H1 (cell line): ENCODE measurements around the gene AKIRIN2. TPM values are rescaled to one million over a fixed set of nuclear protein-coding genes. Genes with fewer than 3 reads are reported as not detected.
A peak's percentile ranks its signal among the peaks of the same experiment; 100 is the strongest.

Experiments
- CTCF ChIA-PET: fragments of 300-600 bp; sonication (Branson Sonifier 250); formaldehyde crosslinking; loops from one replicate; lab custom pipeline; 2021; ENCODE audit not compliant: partially characterized antibody; lab: Charles Lee
- POLR2A ChIA-PET: fragments of 300-600 bp; sonication (Branson Sonifier 250); formaldehyde crosslinking; loops from one replicate; lab custom pipeline; 2021; ENCODE audit warnings: inconsistent platforms; ENCODE audit not compliant: partially characterized antibody; lab: Charles Lee
- DNase-seq, 2 experiments: peaks; one replicate each; pipeline versions ENCODE4 v3.0.0 to v3.0.0-alpha.2; 2010 to 2022; ENCODE audit warnings: low spot score in 2 of 2, low read depth in 1 of 2, mixed read lengths in 1 of 2
- FAIRE-seq: peaks from 2 replicates; lab custom pipeline; 2011; peaks lifted over from hg19 to GRCh38; lab: Jason Lieb, UNC
- H2AFZ ChIP-seq: 2 replicates; pipeline ENCODE4 v1.8.1; 2012; ENCODE audit warnings: low read length, inconsistent platforms
- H2AK5ac ChIP-seq: 2 replicates; pipeline ENCODE4 v1.6.1; 2013; ENCODE audit warnings: low read depth, low read length
- H2BK120ac ChIP-seq: replicated peaks from 2 replicates; pipeline ENCODE3; 2013; ENCODE audit warnings: low read depth, low read length, inconsistent platforms
- H2BK12ac ChIP-seq: 2 replicates; pipeline ENCODE4 v1.6.1; 2013; ENCODE audit warnings: low read depth, low read length
- H2BK15ac ChIP-seq: 2 replicates; pipeline ENCODE4 v1.6.1; 2013; ENCODE audit warnings: low read length
- H2BK20ac ChIP-seq: 2 replicates; pipeline ENCODE4 v1.6.1; 2013; ENCODE audit warnings: low read length
- H2BK5ac ChIP-seq: 2 replicates; pipeline ENCODE4 v1.6.1; 2013; ENCODE audit warnings: low read depth, low read length
- H3K14ac ChIP-seq: 2 replicates; pipeline ENCODE4 v1.6.1; 2013; ENCODE audit warnings: inconsistent platforms; ENCODE audit not compliant: insufficient read length
- H3K18ac ChIP-seq: 2 replicates; pipeline ENCODE4 v1.6.1; 2013; ENCODE audit warnings: low read length; ENCODE audit errors: extremely low read depth
- H3K23ac ChIP-seq: 2 replicates; pipeline ENCODE4 v1.6.1; 2013; ENCODE audit warnings: inconsistent platforms; ENCODE audit not compliant: insufficient read length
- H3K23me2 ChIP-seq: 2 replicates; pipeline ENCODE4 v1.6.1; 2013; ENCODE audit warnings: low read depth, low read length
- H3K27ac ChIP-seq: 2 replicates; pipeline ENCODE4 v1.6.1; 2011; ENCODE audit warnings: low read depth, low read length, inconsistent platforms
- H3K27me3 ChIP-seq, 4 experiments: replicated peaks in 1 of 4; 1 replicate in 1 of 4; 2 replicates in 3 of 4; pipeline versions ENCODE4 v1.6.1 to v1.8.1; 2011 to 2013; ENCODE audit warnings: low read length in 3 of 4, mild to moderate bottlenecking in 3 of 4, inconsistent platforms in 2 of 4, mixed read lengths in 2 of 4, moderate library complexity in 1 of 4; ENCODE audit not compliant: control insufficient read depth in 3 of 4, insufficient read depth in 3 of 4; ENCODE audit errors: extremely low read depth in 1 of 4
- H3K36me3 ChIP-seq, 4 experiments: 2 replicates each; pipeline versions ENCODE4 v1.6.1 to v1.8.1; 2011 to 2013; ENCODE audit warnings: mild to moderate bottlenecking in 4 of 4, low read length in 3 of 4, moderate library complexity in 2 of 4, control low read depth in 1 of 4, inconsistent platforms in 1 of 4; ENCODE audit not compliant: insufficient read depth in 4 of 4, control insufficient read depth in 2 of 4
- H3K4ac ChIP-seq: replicated peaks from 2 replicates; pipeline ENCODE3; 2013; ENCODE audit warnings: low read length, low read depth, mixed read lengths, inconsistent platforms; ENCODE audit not compliant: insufficient read length
- H3K4me1 ChIP-seq, 4 experiments: replicated peaks in 1 of 4; 1 replicate in 1 of 4; 2 replicates in 3 of 4; pipeline versions ENCODE4 v1.6.1 to v1.8.1; 2011 to 2013; ENCODE audit warnings: low read length in 3 of 4, inconsistent platforms in 2 of 4, mixed read lengths in 1 of 4; ENCODE audit not compliant: insufficient read depth in 4 of 4, control insufficient read depth in 3 of 4
- H3K4me2 ChIP-seq, 2 experiments: 2 replicates each; pipeline versions ENCODE4 v1.6.1 to v1.8.1; 2011 to 2013; ENCODE audit warnings: low read depth in 2 of 2, low read length in 2 of 2, control low read depth in 1 of 2, inconsistent platforms in 1 of 2, mild to moderate bottlenecking in 1 of 2; ENCODE audit not compliant: insufficient read depth in 1 of 2
- H3K4me3 ChIP-seq, 4 experiments: fragments of 200-600, 300-600 bp in 1 of 4; sonication (generic), shearing (Covaris generic), sonication (Bioruptor Twin) in 1 of 4; 2 replicates each; pipeline versions ENCODE4 v1.5.1 to v1.8.1; 2011 to 2016; ENCODE audit warnings: low read length in 4 of 4, low read depth in 3 of 4, control low read depth in 2 of 4, inconsistent platforms in 2 of 4, mild to moderate bottlenecking in 2 of 4, mixed read lengths in 1 of 4, moderate library complexity in 1 of 4; ENCODE audit not compliant: insufficient read depth in 2 of 4; ENCODE audit errors: extremely low read depth in 1 of 4
- H3K56ac ChIP-seq: replicated peaks from 2 replicates; pipeline ENCODE3; 2013; ENCODE audit warnings: low read depth, mild to moderate bottlenecking, mixed read lengths, low read length, inconsistent platforms; ENCODE audit not compliant: insufficient read length
- H3K79me1 ChIP-seq: 2 replicates; pipeline ENCODE4 v1.6.1; 2013; ENCODE audit warnings: low read depth, low read length, control low read depth
- H3K79me2 ChIP-seq, 2 experiments: 2 replicates each; pipeline versions ENCODE4 v1.6.1 to v1.8.1; 2012 to 2013; ENCODE audit warnings: low read length in 2 of 2, mild to moderate bottlenecking in 2 of 2, inconsistent platforms in 1 of 2; ENCODE audit not compliant: insufficient read depth in 2 of 2, control insufficient read depth in 1 of 2
- H3K9ac ChIP-seq, 4 experiments: replicated peaks in 1 of 4; 1 replicate in 1 of 4; 2 replicates in 3 of 4; pipeline versions ENCODE4 v1.6.1 to v1.8.1; 2011 to 2013; ENCODE audit warnings: low read depth in 3 of 4, low read length in 3 of 4, control low read depth in 2 of 4, mild to moderate bottlenecking in 2 of 4, moderate library complexity in 2 of 4, inconsistent platforms in 1 of 4; ENCODE audit errors: extremely low read depth in 1 of 4
- H3K9me3 ChIP-seq, 2 experiments: 2 replicates each; pipeline versions ENCODE4 v1.6.1 to v1.8.1; 2012 to 2013; ENCODE audit warnings: mild to moderate bottlenecking in 2 of 2, moderate library complexity in 2 of 2, control low read depth in 1 of 2, inconsistent platforms in 1 of 2, low read depth in 1 of 2, low read length in 1 of 2, mixed read lengths in 1 of 2; ENCODE audit not compliant: insufficient read depth in 2 of 2
- H4K20me1 ChIP-seq, 2 experiments: replicated peaks in 1 of 2; 2 replicates each; pipeline versions ENCODE3 to v1.8.1; 2011 to 2013; ENCODE audit warnings: inconsistent platforms in 2 of 2, low read length in 2 of 2, mild to moderate bottlenecking in 1 of 2; ENCODE audit not compliant: insufficient read depth in 2 of 2, control insufficient read depth in 1 of 2
- H4K5ac ChIP-seq: 2 replicates; pipeline ENCODE4 v1.6.1; 2013; ENCODE audit warnings: low read length, low read depth, mixed read lengths, inconsistent platforms; ENCODE audit not compliant: insufficient read length
- H4K8ac ChIP-seq: 2 replicates; pipeline ENCODE4 v1.8.0; 2013; ENCODE audit warnings: mild to moderate bottlenecking, moderate library complexity, low read length, inconsistent platforms; ENCODE audit not compliant: insufficient read depth; ENCODE audit errors: extremely low read depth
- H4K91ac ChIP-seq: replicated peaks from 2 replicates; pipeline ENCODE3; 2013; ENCODE audit warnings: low read length, mixed read lengths, inconsistent platforms; ENCODE audit not compliant: insufficient read length
- FOSL1 ChIP-seq: IDR thresholded peaks from 2 replicates; pipeline ENCODE4 v1.6.1; 2011; ENCODE audit warnings: mild to moderate bottlenecking, low read depth, low read length, moderate library complexity; ENCODE audit not compliant: insufficient read depth
- HDAC2 ChIP-seq, 2 experiments: fragments of 300-600 bp in 1 of 2; sonication (generic) in 1 of 2; IDR thresholded peaks; 2 replicates each; pipeline ENCODE4 v1.6.1; 2011 to 2012; ENCODE audit warnings: low read depth in 2 of 2, low read length in 2 of 2, mild to moderate bottlenecking in 2 of 2, moderate library complexity in 2 of 2, borderline replicate concordance in 1 of 2, inconsistent platforms in 1 of 2
- NRF1 ChIP-seq: IDR thresholded peaks from 2 replicates; pipeline ENCODE4 v1.6.1; 2011; ENCODE audit warnings: mild to moderate bottlenecking, low read depth, low read length, improper control_type of control experiment
- PHF8 ChIP-seq: fragments of 200-600 bp; sonication (generic); conservative IDR thresholded peaks from 2 replicates; pipeline ENCODE4 v1.7.1; 2012; ENCODE audit warnings: low read depth, mild to moderate bottlenecking, inconsistent platforms, low read length, moderate library complexity
- SIN3A ChIP-seq, 2 experiments: IDR thresholded peaks in 1 of 2; conservative IDR thresholded peaks in 1 of 2; 2 replicates each; pipeline ENCODE4 v1.6.1; 2011 to 2012; ENCODE audit warnings: low read length in 2 of 2, improper control_type of control experiment in 1 of 2, low read depth in 1 of 2, mild to moderate bottlenecking in 1 of 2
- TAF1 ChIP-seq: IDR thresholded peaks from 2 replicates; pipeline ENCODE4 v1.6.1; 2011; ENCODE audit warnings: mild to moderate bottlenecking, low read depth, low read length
- WGBS, 2 experiments: shearing (Covaris generic) in 1 of 2; methylation state at CpG; one replicate each; pipeline versions ENCODE4 v1.1.6 to v1.1.7; 2013 to 2015; ENCODE audit warnings: low lambda C conversion rate in 2 of 2, mixed read lengths in 2 of 2, inconsistent platforms in 1 of 2, low coverage in 1 of 2, missing lambda C conversion rate in 1 of 2; ENCODE audit not compliant: insufficient replicate concordance in 2 of 2, insufficient coverage in 1 of 2, insufficient read length in 1 of 2; ENCODE audit errors: extremely low coverage in 1 of 2, missing lambda C conversion rate in 1 of 2; 5-methylcytosine and 5-hydroxymethylcytosine counted together
- polyA plus RNA-seq, 7 experiments: library from polyadenylated mRNA; depleted of rRNA in 3 of 7; stranded (reverse) in 5 of 7; unstranded in 2 of 7; fragments of >200 nt in 5 of 7; fragments of 200-250 nt in 2 of 7; gene quantifications; 1 replicate in 5 of 7; 2 replicates in 1 of 7; 4 replicates in 1 of 7; pipeline versions ENCODE4 v1.2.1 to v1.2.3, GENCODE V29; 2011 to 2013; ENCODE audit warnings: missing spikeins in 2 of 7, mixed read lengths in 2 of 7
- total RNA-seq: library from RNA; stranded (reverse); fragmentation: NEBNext Ultra II Directional; extraction: Animal tissue kit (Norgen Biotek cat#: 25700); gene quantifications from 2 replicates; pipeline ENCODE4 v1.2.1, GENCODE V29; 2021
- TF ChIP-seq, protein P1 (sequence below): IDR thresholded peaks from 2 replicates; pipeline ENCODE4 v1.6.1; 2012; ENCODE audit warnings: inconsistent platforms
- TF ChIP-seq, protein P2 (sequence below): IDR thresholded peaks from 2 replicates; pipeline ENCODE4 v1.6.1; 2012; ENCODE audit warnings: inconsistent platforms

Gene AKIRIN2
- total and polyA plus RNA-seq, 2 of the 8 experiments (the other 6 are each of a cell fraction or from before 2014, with no cell fraction given): 35.6 to 75.3 TPM

GRCh38 chr6:87700397-87701343, 1.4 kb downstream of the AKIRIN2 start:
- H3K14ac ChIP-seq: no peak overlapping the region
- H3K23ac ChIP-seq: no peak overlapping the region
- H3K56ac ChIP-seq: peak overlapping the region; percentile 92
- no peak overlapping the region for H4K91ac ChIP-seq
- no peaks in the 10 kb centered on the region for H3K79me1 ChIP-seq
- peak overlapping the region; percentile 47 for H2BK120ac ChIP-seq
- H2BK12ac ChIP-seq: no peak overlapping the region
- peak overlapping the region; percentile 97 for H2BK5ac ChIP-seq
- peak overlapping the region; percentile 95 to 99 (median 95) for H3K4me3 ChIP-seq
- H2BK15ac ChIP-seq: peak overlapping the region; percentile 18; the same call in 1 of the 2 replicates
- H3K4me1 ChIP-seq: peaks cover 0 to 12% (median 0%) of the 10 kb centered on the region in 4 experiments; a peak in 2 of 7 replicates
- H3K27ac ChIP-seq: peak overlapping the region; percentile 92; the same call in 1 of the 2 replicates
- H4K8ac ChIP-seq: peak overlapping the region; percentile 97; the same call in 1 of the 2 replicates
- peaks cover 4% of the 10 kb centered on the region for H3K23me2 ChIP-seq
- DNase-seq: no peak
- no peaks in the 10 kb centered on the region for H3K27me3 ChIP-seq
- no peak overlapping the region for H4K5ac ChIP-seq
- peaks cover 51 to 63% of the 10 kb centered on the region in 2 experiments for H3K79me2 ChIP-seq
- no peak overlapping the region for H2BK20ac ChIP-seq
- POLR2A ChIA-PET: interaction anchor here (0.6 to 3.0 kb wide), 11 partner anchors 8 to 137 kb away, joined by 3 to 36 read pairs (median 5); no protein-coding TSS in a partner anchor
- peak overlapping the region; percentile 24; the same call in 1 of the 2 replicates for H3K18ac ChIP-seq
- no peaks in the 10 kb centered on the region for H3K9me3 ChIP-seq
- WGBS, 2 experiments: 1% methylated on average over 18 of the region's 18 CpGs; no CpG with 5 or more reads in 1 of the 2 experiments
- H4K20me1 ChIP-seq: peaks cover 18 to 19% of the 10 kb centered on the region in 2 experiments
- FAIRE-seq: no peak
- peak overlapping the region; percentile 90 to 93 (median 92) for H3K9ac ChIP-seq
- CTCF ChIA-PET: interaction anchor here (0.6 to 1.8 kb wide), 3 partner anchors 16 to 87 kb away, joined by 3 to 4 read pairs (median 4); no protein-coding TSS in a partner anchor
- H2AFZ ChIP-seq: no peak overlapping the region
- no peak overlapping the region for H3K4ac ChIP-seq
- H3K4me2 ChIP-seq: peak overlapping the region; percentile 58 to 77
- H2AK5ac ChIP-seq: no peak overlapping the region
- H3K36me3 ChIP-seq: no peaks in the 10 kb centered on the region
- TF ChIP-seq, protein P1, sequence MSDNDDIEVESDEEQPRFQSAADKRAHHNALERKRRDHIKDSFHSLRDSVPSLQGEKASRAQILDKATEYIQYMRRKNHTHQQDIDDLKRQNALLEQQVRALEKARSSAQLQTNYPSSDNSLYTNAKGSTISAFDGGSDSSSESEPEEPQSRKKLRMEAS: no peak
- TF ChIP-seq FOSL1 (no peak), SIN3A (conservative IDR thresholded peaks at IDR 0.05 in 1 of 2, IDR thresholded peaks at IDR 0.05 in 1 of 2; ENCODE audit: low read depth in 1 of 2, low read length in 2 of 2) (peak; percentile 71 to 86; a peak in 2 of 4 replicates), PHF8 (no peak), TAF1 (no peak), NRF1 (no peak), HDAC2 (IDR thresholded peaks at IDR 0.05; ENCODE audit: borderline replicate concordance in 1 of 2, low read depth in 2 of 2, low read length in 2 of 2) (0 out of 4 replicates have a peak, but pooled peaks of 1 of the 2 experiments have one; percentile 21)
- TF ChIP-seq, protein P2, sequence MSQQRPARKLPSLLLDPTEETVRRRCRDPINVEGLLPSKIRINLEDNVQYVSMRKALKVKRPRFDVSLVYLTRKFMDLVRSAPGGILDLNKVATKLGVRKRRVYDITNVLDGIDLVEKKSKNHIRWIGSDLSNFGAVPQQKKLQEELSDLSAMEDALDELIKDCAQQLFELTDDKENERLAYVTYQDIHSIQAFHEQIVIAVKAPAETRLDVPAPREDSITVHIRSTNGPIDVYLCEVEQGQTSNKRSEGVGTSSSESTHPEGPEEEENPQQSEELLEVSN: no peak
